Fibroblast of villous mesenchyme (primary cell): ENCODE results near the gene ECT2L. TPM values are rescaled to one million over a fixed set of nuclear protein-coding genes. Genes with fewer than 3 reads are reported as not detected.

Experiments used
- DNase-seq: peaks from one replicate; pipeline ENCODE4 v3.0.0-alpha.2; 2010; ENCODE audit warnings: low read depth
- H3K4me3 ChIP-seq: 2 replicates; pipeline ENCODE4 v1.5.1; 2011; ENCODE audit warnings: low read depth, mild to moderate bottlenecking, low read length
- CTCF ChIP-seq: IDR thresholded peaks from 2 replicates; pipeline ENCODE4 v1.5.1; 2012; ENCODE audit warnings: low read depth, mild to moderate bottlenecking, low read length; ENCODE audit not compliant: insufficient read depth
- total RNA-seq: library from RNA; depleted of rRNA; stranded (reverse); fragments of >200 nt; gene quantifications from 2 replicates; pipeline ENCODE4 v1.2.3, GENCODE V29; 2012

The ECT2L gene
- total RNA-seq, 1 donor = not detected

GRCh38 chr6:138885156-138885819, 89.4 kb downstream of the ECT2L start:
- no peak for TF ChIP-seq CTCF
- H3K4me3 ChIP-seq = no peak overlapping the region
- DNase-seq = no peak

GRCh38 chr6:138891255-138891986, 95.5 kb downstream of the ECT2L start:
- no peak for TF ChIP-seq CTCF
- no peak overlapping the region for H3K4me3 ChIP-seq
- no peak for DNase-seq

- no peak for DNase-seq
- no peak overlapping the region for H3K4me3 ChIP-seq
- TF ChIP-seq CTCF = no peak
These were observed 100.3 kb downstream of the ECT2L start for GRCh38 chr6:138896104-138896756.

- TF ChIP-seq CTCF = no peak
- DNase-seq = peak; percentile 4
- no peak overlapping the region for H3K4me3 ChIP-seq
These were observed 101.1 kb downstream of the ECT2L start for GRCh38 chr6:138897031-138897430.

GRCh38 chr6:138907167-138907566, 111.3 kb downstream of the ECT2L start:
- TF ChIP-seq CTCF = no peak

GRCh38 chr6:138909511-138909910, 113.6 kb downstream of the ECT2L start:
- no peak for DNase-seq
- H3K4me3 ChIP-seq = no peak overlapping the region
- no peak for TF ChIP-seq CTCF

More at GRCh38 chr6:138907167-138907566, 111.3 kb downstream of the ECT2L start:
- no peak for DNase-seq
- H3K4me3 ChIP-seq = no peak overlapping the region
